Neural cell (in vitro differentiated cells): ENCODE measurements around the gene C10orf62.

Experiments used
- EZH2 ChIP-seq: fragments of 200-600, 300-800 bp; shearing (Covaris generic), sonication (generic); IDR thresholded peaks from 2 replicates; pipeline ENCODE4 v1.6.1; 2014; ENCODE audit warnings: antibody characterized with exemption, low read length, borderline replicate concordance, mild to moderate bottlenecking; ENCODE audit not compliant: insufficient read depth, poor library complexity, severe bottlenecking
- SMC3 ChIP-seq: fragments of 450-650 bp; conservative IDR thresholded peaks from 2 replicates; pipeline ENCODE4 v1.6.1; 2014; ENCODE audit warnings: antibody characterized with exemption, mild to moderate bottlenecking, moderate library complexity; ENCODE audit not compliant: poor library complexity

GRCh38 chr10:97618733-97619132 lies 29.2 kb downstream of the C10orf62 start:
- TF ChIP-seq EZH2: no peak
- no peak for TF ChIP-seq SMC3
